ENCODE results near the gene DCHS2.

Gene DCHS2

GRCh38 chr4:154376486-154376885 is 115.1 kb downstream of the DCHS2 start:
- no peak for DNase-seq (ENCODE audit: low read depth)

DNA sequence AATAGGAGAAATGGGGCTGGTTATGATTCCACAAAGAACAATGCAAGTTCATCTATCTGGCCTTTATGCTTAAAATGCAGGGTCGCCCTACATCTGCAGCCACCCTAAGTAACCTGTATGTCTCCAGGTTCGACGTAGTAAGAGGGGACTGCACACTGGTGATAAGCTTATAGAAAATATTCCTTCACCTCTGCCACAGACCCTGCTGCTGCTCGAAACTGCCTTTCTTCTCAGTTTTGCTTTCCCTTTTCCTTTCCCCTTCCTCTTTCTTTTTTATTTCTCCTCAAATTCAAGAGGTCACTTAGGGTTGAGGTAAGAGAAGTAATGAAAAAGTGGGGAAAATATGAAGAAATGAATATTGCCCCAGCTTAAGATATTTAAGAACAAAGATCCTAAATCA is 123.5 kb downstream of the DCHS2 start:
- no peak for DNase-seq (ENCODE audit: low read depth)

- no peak for DNase-seq (ENCODE audit: low read depth)
These were observed 123.9 kb downstream of the DCHS2 start for GRCh38 chr4:154367659-154368058.

DNA sequence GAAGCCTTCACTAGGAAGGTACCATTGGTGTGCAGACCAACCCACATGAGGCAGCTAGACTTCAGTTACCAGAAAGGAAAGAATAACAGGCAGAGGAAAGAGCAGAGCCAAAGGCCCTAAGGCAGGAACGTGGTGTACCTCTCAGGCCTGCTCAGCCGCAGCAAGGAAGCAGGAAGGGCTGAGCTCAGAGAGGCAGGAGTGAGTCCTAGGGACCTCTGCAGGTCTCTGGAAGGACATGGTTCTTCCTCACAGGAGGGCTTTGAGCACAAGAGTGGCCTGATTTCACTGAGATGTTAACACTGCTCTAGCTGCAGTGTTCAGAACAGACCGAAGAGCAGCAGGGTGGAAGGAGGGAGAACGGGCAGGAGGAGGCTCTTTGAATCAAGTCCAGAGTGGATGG is 124.6 kb downstream of the DCHS2 start:
- DNase-seq (ENCODE audit: low read depth), result no peak

DNA sequence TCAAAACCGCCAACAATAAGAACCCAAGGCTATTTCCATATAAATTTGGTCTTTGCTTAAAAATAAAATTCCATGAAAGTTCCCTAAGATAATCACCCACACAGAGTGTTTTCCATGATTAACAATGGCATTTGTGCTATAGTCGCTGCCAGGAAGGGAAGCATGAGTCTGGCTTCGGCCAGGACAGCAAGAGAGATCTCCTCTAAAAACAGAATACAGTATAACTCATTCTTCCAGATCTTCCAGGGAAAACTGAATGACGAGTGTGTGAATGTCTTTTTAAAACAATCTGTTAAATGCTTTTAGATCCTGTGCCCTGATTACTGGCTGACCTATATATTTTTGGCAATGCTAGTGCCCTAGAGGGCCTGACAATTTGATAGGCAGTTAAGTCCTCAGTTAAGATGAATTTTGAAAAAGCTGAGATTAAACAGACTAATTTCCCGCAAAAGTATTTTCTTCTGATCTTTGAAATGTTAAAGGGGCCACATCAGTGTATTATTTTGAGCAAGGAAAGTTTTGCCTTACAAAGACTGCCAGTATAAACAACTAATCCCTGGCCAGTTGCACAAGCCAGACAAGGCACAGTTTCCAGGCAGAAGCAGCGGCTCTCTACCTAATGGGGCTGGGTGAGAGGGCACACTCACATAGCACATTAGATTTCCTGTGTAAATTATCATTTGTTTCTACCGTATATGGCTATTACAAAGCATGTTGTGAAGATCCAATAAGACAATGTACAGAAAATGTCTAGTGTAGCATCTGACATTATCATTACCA is 127.3 kb downstream of the DCHS2 start:
- DNase-seq (ENCODE audit: low read depth), result no peak

GRCh38 chr4:154361450-154361849 is 130.1 kb downstream of the DCHS2 start:
- DNase-seq (ENCODE audit: low read depth), result no peak

DNA sequence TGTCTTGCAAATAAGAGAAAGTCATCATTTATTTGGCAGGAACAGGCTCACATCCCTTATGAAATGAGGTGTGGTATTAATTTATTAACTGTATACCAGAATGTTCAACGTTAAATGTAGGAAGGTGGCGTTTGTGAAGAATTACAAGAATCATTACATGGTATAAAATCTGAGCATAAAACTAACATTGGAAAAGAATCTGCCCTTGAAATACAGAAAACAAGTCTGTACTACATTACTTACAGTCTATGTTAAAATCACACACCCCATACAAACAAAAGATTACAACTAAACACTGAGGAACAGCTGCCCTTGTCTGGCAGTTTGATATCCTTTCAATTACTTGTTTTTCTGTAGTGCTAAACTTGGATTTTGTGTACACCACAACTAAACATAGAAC is 131.1 kb downstream of the DCHS2 start:
- no peak for DNase-seq (ENCODE audit: low read depth)

DNA sequence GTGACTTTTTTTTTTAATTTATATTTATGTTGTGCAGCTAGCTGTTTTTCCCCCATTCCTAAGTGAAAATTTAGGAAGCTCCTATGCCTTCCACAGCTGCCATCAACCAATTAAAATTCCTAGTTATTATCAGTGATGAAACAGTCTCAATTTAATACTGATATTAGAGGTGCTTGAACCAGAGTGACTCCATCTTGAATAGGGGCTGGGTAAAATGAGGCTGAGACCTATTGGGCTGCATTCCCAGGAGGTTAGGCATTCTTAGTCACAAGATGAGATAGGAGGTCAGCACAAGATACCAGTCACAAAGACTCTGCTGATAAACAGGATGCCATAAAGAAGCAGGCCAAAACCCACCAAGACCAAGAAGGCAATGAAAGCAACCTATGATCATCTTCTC is 136.7 kb downstream of the DCHS2 start:
- DNase-seq (ENCODE audit: low read depth), result no peak

GRCh38 chr4:154349829-154350228 is 141.8 kb downstream of the DCHS2 start:
- DNase-seq (ENCODE audit: low read depth), result peak; percentile 2

DNA sequence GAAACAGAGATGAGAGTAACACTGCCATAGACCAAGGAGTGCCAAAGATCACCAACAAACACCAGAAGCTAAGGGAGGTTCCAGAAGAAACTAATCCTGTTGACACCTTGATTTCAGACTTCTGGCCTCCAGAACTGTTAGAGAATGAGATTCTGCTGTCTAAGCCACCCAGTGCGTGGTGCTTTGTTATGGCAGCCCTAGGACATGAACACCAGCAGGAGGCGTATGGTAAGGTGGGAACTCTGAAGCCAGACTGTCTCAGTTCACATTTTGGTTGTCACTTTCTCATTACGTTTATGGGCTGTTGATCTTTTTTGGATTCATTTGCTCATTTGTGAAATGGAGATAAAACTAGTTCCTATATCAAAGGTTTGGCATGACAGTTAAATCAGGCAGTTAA is 142.9 kb downstream of the DCHS2 start:
- DNase-seq (ENCODE audit: low read depth), result no peak

GRCh38 chr4:154345359-154345758 is 146.2 kb downstream of the DCHS2 start:
- DNase-seq (ENCODE audit: low read depth), result no peak

DNA sequence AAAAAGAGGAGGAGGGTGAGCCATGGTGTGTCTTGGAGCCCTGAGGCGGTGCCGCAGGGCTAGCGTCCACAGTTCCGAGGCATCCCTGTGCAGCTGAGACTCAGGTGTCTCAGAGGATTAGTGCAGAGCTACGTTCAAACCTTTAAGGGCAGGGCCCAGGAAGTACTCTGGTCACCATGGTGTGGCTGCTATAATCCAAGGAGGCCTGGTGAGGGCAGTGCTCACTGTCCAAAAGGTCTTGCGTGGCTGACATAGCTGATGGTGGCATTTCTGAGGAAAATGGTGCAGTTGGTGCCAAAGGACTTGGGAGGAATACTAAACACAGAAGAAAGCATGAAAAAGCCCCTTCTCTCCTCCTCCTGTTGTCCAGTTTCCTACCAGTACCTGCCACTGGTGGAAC is 146.9 kb downstream of the DCHS2 start:
- peak; percentile 3 for DNase-seq (ENCODE audit: low read depth)

GRCh38 chr4:154343651-154344050 is 147.9 kb downstream of the DCHS2 start:
- no peak for DNase-seq (ENCODE audit: low read depth)

DNA sequence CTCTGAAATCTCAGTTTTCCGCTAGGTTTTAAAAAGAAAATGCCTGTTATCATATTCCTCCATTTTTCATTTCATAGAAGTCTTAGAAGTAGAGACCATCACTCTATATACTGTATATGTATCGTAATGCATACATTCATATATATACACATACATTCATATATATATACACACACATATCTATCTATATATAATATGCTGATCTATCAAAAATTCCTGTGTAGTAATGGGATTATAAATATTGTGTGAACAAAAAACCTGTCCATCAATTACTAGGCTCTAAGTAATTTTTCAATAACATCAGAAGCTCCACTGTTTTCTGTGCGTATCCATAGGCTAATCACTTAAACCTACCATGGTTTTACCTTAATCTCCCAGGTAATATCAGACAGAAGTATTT is 150.2 kb downstream of the DCHS2 start:
- DNase-seq (ENCODE audit: low read depth), result no peak

DNA sequence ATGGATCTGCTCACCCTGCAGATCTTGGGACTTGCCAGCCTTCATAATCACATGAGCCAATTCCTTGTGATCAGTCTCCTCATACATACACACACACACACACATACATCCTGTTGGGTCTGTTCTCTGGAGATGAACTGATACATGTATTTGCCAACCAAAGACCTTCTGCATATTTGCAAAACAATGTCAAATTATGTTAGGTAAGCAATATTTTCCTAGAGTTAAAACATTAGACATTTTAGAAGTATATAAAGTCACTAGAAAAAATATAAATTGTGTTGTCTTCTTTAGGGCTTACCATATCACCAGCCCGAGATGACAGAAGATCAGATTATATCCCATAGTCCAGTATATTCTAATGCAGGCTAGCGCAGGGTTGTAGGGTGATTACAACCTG is 156.0 kb downstream of the DCHS2 start:
- DNase-seq (ENCODE audit: low read depth), result no peak

DNA sequence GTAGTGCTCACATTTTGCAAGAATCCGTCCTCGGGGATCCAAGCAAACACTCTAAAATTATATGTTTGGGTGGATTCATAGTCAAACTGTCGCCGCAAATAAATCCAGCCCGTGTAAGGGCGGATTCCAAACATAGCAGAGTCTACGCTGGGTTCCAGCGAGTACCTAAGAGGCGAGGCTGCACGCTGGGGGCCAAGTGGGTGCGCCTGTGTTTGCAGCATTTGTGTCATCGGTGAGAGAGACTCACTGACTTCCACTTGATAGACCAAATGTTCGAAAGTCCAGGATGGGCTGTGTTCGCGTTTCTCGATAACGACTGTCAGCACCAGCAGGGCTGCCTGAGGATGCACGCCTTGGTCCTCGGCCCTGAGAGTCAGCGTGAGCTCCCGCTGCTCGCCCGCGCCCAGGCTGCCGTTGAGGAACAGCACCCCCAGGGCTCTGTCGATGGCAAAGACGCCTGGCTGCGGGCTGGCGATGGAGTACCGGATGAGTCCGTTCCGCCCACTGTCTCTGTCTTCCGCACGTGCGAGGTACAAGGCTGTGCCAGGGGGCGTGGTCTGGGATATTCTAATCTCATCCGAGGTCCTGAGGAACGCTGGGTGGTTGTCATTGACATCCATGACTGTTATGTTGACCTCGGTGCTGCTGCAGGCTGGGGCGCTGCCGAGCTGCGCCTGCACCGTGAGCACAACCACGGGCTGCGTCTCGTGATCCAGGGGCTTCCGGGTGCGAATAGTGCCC is 158.7 kb downstream of the DCHS2 start:
- DNase-seq (ENCODE audit: low read depth), result no peak

GRCh38 chr4:154329939-154330338 is 161.7 kb downstream of the DCHS2 start:
- DNase-seq (ENCODE audit: low read depth), result peak; percentile 10

GRCh38 chr4:154329268-154329868 is 162.2 kb downstream of the DCHS2 start:
- peak; percentile 6 for DNase-seq (ENCODE audit: low read depth)

DNA sequence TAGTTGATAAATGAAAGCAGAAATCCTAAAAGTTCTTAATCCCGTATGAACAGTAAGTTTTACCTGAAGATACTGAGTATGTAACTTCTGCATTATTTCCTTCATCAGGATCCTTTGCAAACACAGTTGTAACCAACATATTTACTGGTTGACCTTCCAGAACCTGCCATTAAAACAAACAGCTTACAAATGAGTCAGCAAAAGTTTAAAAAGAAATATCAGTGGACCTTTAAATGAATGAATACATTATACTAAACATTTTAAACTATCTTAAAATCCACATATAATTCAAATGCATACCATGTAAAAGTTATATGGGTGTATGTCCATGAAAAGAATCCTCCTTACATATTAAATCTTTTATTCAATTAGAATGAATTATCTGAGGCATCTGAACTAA is 163.6 kb downstream of the DCHS2 start:
- DNase-seq (ENCODE audit: low read depth), result no peak

DNA sequence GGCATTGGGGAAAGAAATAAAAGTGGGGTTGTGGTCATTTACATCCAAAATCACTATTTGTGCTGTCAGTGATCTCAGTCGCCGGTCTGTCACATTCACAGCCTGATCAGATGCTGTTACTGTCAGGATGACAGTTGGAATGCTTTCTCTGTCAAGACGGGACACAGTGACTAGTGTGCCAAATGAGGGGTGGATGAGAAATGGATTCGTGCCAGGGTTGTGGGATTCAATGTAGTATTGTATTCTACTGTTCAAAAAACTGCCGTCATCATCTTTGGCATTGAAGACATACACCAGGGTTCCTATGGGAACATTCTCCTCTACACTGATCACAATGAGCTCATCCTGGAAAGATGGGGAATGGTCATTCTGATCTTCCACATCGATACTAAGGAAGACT is 171.1 kb downstream of the DCHS2 start:
- DNase-seq (ENCODE audit: low read depth), result no peak

- DNase-seq (ENCODE audit: low read depth), result no peak
These were observed 171.9 kb downstream of the DCHS2 start for GRCh38 chr4:154319736-154320135.

GRCh38 chr4:154317201-154317999 is 174.2 kb downstream of the DCHS2 start:
- DNase-seq (ENCODE audit: low read depth), result no peak

Data from EH (cell line).